Common myeloid progenitor, CD34-positive (primary cell): ENCODE data around the gene LTV1.
A peak's percentile ranks its signal among the peaks of the same experiment; 100 is the strongest.
"Not testable (repeated sequence)": the region's sequence is repeated elsewhere in the genome, so short reads cannot be mapped to it uniquely, and the experiment has no call there.

ENCODE experiments used
- CTCF ChIA-PET: fragments of 350-600 bp; sonication (Branson Sonifier 250); formaldehyde crosslinking; loops from one replicate; lab custom pipeline; 2021; ENCODE audit warnings: antibody characterized with exemption; lab: Charles Lee
- POLR2A ChIA-PET: fragments of 350-600 bp; sonication (Branson Sonifier 250); formaldehyde crosslinking; loops from one replicate; lab custom pipeline; 2021; ENCODE audit warnings: antibody characterized with exemption; lab: Charles Lee
- DNase-seq, 3 donors: peaks; one replicate each; pipeline versions ENCODE4 v3.0.0 to v3.0.0-alpha.2; 2013
- H3K27ac ChIP-seq, 2 experiments: 1 replicate in 1 of 2; 2 replicates in 1 of 2; pipeline ENCODE4 v1.7.0; 2013; ENCODE audit warnings: inconsistent platforms in 2 of 2, low read length in 2 of 2, mild to moderate bottlenecking in 2 of 2, low read depth in 1 of 2, moderate library complexity in 1 of 2; ENCODE audit not compliant: severe bottlenecking in 2 of 2, insufficient read depth in 1 of 2, poor library complexity in 1 of 2
- H3K27me3 ChIP-seq, 5 experiments: replicated peaks in 2 of 5; 1 replicate in 3 of 5; 2 replicates in 2 of 5; pipeline versions ENCODE4 v1.6.1 to v1.7.0; 2013; ENCODE audit warnings: low read length in 4 of 5, mild to moderate bottlenecking in 2 of 5, moderate library complexity in 2 of 5, inconsistent platforms in 1 of 5; ENCODE audit not compliant: insufficient read depth in 5 of 5, control insufficient read depth in 4 of 5
- H3K36me3 ChIP-seq, 4 experiments: 1 replicate in 2 of 4; 2 replicates in 2 of 4; pipeline versions ENCODE4 v1.6.1 to v1.7.0; 2013; ENCODE audit warnings: low read length in 3 of 4, control low read depth in 1 of 4, mild to moderate bottlenecking in 1 of 4; ENCODE audit not compliant: control insufficient read depth in 4 of 4, insufficient read depth in 4 of 4
- H3K4me1 ChIP-seq, 4 experiments: 1 replicate in 3 of 4; 2 replicates in 1 of 4; pipeline versions ENCODE4 v1.6.1 to v1.7.1; 2013; ENCODE audit warnings: low read length in 3 of 4, mild to moderate bottlenecking in 3 of 4, control low read depth in 1 of 4, inconsistent platforms in 1 of 4, moderate library complexity in 1 of 4; ENCODE audit not compliant: control insufficient read depth in 4 of 4, insufficient read depth in 4 of 4; ENCODE audit errors: control extremely low read depth in 1 of 4
- H3K4me3 ChIP-seq, 7 experiments: 1 replicate in 4 of 7; 2 replicates in 3 of 7; pipeline versions ENCODE4 v1.5.1 to v1.7.0; 2013; ENCODE audit warnings: mild to moderate bottlenecking in 7 of 7, low read length in 6 of 7, moderate library complexity in 6 of 7, inconsistent platforms in 2 of 7, low read depth in 2 of 7, control low read depth in 1 of 7; ENCODE audit not compliant: insufficient read depth in 4 of 7, control insufficient read depth in 1 of 7; ENCODE audit errors: extremely low read depth in 1 of 7
- H3K9me3 ChIP-seq, 5 experiments: 1 replicate in 4 of 5; 2 replicates in 1 of 5; pipeline versions ENCODE4 v1.6.1 to v1.7.1; 2013; ENCODE audit warnings: low read length in 4 of 5, mild to moderate bottlenecking in 2 of 5, inconsistent platforms in 1 of 5, low read depth in 1 of 5, moderate library complexity in 1 of 5; ENCODE audit not compliant: control insufficient read depth in 4 of 5, insufficient read depth in 2 of 5; ENCODE audit errors: control extremely low read depth in 1 of 5
- WGBS: methylation state at CpG from one replicate; pipeline ENCODE4 v1.1.5; 2013; ENCODE audit not compliant: insufficient coverage; 5-methylcytosine and 5-hydroxymethylcytosine counted together

LTV1 gene

GRCh38 chr6:143872201-143872600, 29.1 kb downstream of the LTV1 start:
- ChIA-PET CTCF (no interaction called here), POLR2A (no interaction called here)
- Histone ChIP-seq H3K4me1 (no peaks in the 10 kb centered on the region), H3K4me3 (no peak overlapping the region), H3K27me3 (no peaks in the 10 kb centered on the region), H3K9me3 (peaks cover 0 to 22% (median 4%) of the 10 kb centered on the region in 5 experiments), H3K27ac (no peak overlapping the region), H3K36me3 (no peaks in the 10 kb centered on the region)
- DNase-seq: peak in 2 of 3 donors; percentile 32 to 36
- no CpG with 5 or more reads among the region's 2 CpGs for WGBS

DNA sequence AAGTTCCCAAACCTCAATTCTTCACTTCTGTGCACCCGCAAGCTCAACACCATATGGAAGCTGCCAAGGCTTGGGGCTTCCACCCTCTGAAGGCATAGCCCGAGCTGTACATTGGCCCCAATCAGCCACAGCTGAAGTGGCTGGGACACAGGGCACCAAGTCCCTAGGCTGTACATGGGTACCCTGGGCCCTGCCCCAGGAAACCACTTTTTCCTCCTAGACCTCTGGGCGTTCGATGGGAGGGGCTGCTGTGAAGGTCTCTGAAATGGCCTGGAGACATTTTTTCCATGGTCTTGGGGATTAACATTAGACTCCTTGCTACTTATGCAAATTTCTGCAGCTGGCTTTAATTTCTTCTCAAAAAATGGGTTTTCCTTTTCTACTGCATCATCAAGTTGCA, 30.5 kb downstream of the LTV1 start:
- DNase-seq, H3K4me1 ChIP-seq, CTCF ChIA-PET, H3K27me3 ChIP-seq, H3K4me3 ChIP-seq, POLR2A ChIA-PET, H3K27ac ChIP-seq, H3K36me3 ChIP-seq: not testable (repeated sequence)
- 100% methylated on average over 4 of the region's 4 CpGs for WGBS
- peaks cover 0 to 21% (median 2%) of the 10 kb centered on the region in 5 experiments for H3K9me3 ChIP-seq

GRCh38 chr6:143874503-143874902, 31.4 kb downstream of the LTV1 start:
- H3K4me3 ChIP-seq, POLR2A ChIA-PET, H3K27me3 ChIP-seq, CTCF ChIA-PET, H3K4me1 ChIP-seq, DNase-seq, H3K27ac ChIP-seq, H3K36me3 ChIP-seq: not testable (repeated sequence)
- peaks cover 0 to 27% (median 2%) of the 10 kb centered on the region in 5 experiments for H3K9me3 ChIP-seq

DNA sequence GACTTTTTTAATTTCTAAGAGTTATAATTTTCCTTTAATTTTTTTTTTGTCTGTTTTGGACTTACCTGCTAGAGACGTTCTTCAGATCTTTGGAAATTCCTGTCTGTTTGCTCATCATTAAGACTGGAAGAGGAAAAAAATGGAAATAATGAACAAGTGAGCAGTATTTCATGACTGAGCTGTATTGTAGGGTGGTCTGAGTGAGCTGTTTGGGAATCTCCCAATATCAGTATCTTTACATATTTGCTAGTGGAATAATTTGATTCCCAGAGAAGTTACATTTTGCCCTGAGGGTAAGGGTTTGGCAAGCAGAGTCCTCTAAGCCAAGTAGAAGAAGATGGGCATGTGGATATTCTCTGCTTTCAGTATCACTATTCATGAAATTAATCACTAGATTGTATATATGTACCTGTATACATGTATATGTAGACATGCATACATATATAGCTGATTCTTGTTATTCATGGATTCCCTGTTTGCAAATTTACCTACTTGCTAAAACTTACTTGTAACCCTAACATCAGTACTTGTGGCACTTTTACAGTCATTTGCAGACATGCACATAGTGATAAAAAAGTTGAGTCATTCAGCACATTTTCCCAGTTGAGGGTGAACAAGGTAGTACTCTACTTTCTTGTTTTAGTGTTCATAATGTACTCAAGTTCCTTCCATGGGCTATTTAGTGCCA, 34.6 kb downstream of the LTV1 start:
- CTCF ChIA-PET: no interaction called here
- Histone ChIP-seq H3K4me3 (no peak overlapping the region), H3K36me3 (no peaks in the 10 kb centered on the region), H3K27me3 (no peaks in the 10 kb centered on the region), H3K4me1 (peaks cover 0 to 5% (median 2%) of the 10 kb centered on the region in 4 experiments), H3K27ac (no peak overlapping the region), H3K9me3 (peaks cover 0 to 27% (median 2%) of the 10 kb centered on the region in 5 experiments)
- DNase-seq: no peak
- WGBS: 100% methylated on average over 1 of the region's 1 CpG
- POLR2A ChIA-PET: no interaction called here

DNA sequence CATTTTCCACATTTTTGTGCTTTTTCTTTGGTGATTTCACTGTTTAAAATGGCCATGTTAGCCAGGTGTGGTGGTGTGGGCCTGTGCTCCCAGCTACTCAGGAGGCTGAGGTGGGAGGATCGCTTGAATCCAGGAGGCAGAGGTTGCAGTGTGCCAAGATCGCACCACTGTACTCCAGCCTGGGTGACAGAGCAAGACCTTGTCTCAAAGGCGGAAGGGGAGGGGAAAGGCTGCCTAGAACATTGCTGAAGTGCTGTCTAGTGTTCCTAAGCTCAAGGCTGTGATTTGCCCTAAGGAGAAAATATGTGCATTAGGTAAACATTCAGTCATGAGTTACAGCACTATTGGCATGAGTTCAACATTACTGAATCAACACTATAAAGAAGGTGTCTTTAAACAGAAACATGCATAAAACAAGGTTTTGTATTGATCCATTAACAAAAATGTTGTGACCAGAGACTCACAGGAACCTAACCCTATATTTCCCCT, 35.2 kb downstream of the LTV1 start:
- DNase-seq: no peak
- CTCF ChIA-PET: interaction anchor here (1.3 kb wide), 1 partner anchor 17 kb away, joined by 3 read pairs; no protein-coding TSS in a partner anchor
- Histone ChIP-seq H3K27ac (no peak overlapping the region), H3K27me3 (no peaks in the 10 kb centered on the region), H3K9me3 (peaks cover 0 to 27% (median 2%) of the 10 kb centered on the region in 5 experiments), H3K4me1 (peaks cover 0 to 5% (median 2%) of the 10 kb centered on the region in 4 experiments), H3K36me3 (no peaks in the 10 kb centered on the region), H3K4me3 (no peak overlapping the region)
- POLR2A ChIA-PET: no interaction called here
- 100% methylated on average over 3 of the region's 3 CpGs for WGBS

DNA sequence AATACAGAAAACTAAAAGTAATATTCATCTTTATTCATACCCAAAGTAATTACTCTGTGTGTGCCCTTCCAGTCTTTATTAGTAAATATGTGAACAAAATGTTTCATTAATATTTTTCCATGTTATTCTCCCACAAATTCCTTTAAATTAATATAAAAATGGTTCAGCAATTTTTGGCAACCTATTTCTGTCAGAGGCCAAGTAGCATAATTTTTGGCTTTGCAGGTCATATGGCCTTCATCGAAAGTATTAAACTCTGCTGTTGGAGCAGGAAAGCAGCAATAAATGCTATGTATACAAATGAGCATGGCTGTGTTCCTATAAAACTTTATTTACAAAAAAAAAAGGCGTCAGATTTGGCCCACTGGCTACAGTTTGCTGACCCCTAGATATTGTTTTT, 37.3 kb downstream of the LTV1 start:
- WGBS: no CpG with 5 or more reads among the region's 2 CpGs
- CTCF ChIA-PET: no interaction called here
- Histone ChIP-seq H3K27me3 (no peaks in the 10 kb centered on the region), H3K4me1 (peaks cover 0 to 5% (median 2%) of the 10 kb centered on the region in 4 experiments), H3K27ac (no peak overlapping the region), H3K36me3 (no peaks in the 10 kb centered on the region), H3K4me3 (no peak overlapping the region), H3K9me3 (peaks cover 0 to 19% (median 0%) of the 10 kb centered on the region in 5 experiments)
- POLR2A ChIA-PET: no interaction called here
- no peak for DNase-seq

- ChIA-PET POLR2A (no interaction called here), CTCF (no interaction called here)
- H3K4me3 ChIP-seq: no peak overlapping the region
- no peaks in the 10 kb centered on the region for H3K36me3 ChIP-seq
- H3K27ac ChIP-seq: no peak overlapping the region
- DNase-seq: peak in 2 of 3 donors; percentile 31 to 57
- H3K9me3 ChIP-seq: peaks cover 0 to 10% (median 0%) of the 10 kb centered on the region in 5 experiments
- no peaks in the 10 kb centered on the region for H3K27me3 ChIP-seq
- 96% methylated on average over 2 of the region's 2 CpGs for WGBS
- H3K4me1 ChIP-seq: peaks cover 0 to 5% (median 2%) of the 10 kb centered on the region in 4 experiments
These were observed 39.3 kb downstream of the LTV1 start for GRCh38 chr6:143882401-143882930.
